AG10803 (cell line): Measurements from ENCODE around the gene FAM180B.
"Not testable (repeated sequence)": the region's sequence is repeated elsewhere in the genome, so short reads cannot be mapped to it uniquely, and the experiment has no call there.

ENCODE experiments used
- DNase-seq: peaks from one replicate; pipeline ENCODE4 v3.0.0; 2010; ENCODE audit warnings: low read depth
- H3K4me3 ChIP-seq: 2 replicates; pipeline ENCODE4 v1.5.1; 2011; ENCODE audit warnings: mild to moderate bottlenecking, low read length, control low read depth
- CTCF ChIP-seq: conservative IDR thresholded peaks from 2 replicates; pipeline ENCODE4 v1.5.1; 2011; ENCODE audit warnings: mild to moderate bottlenecking, low read length, control low read depth, inconsistent platforms

The FAM180B gene

GRCh38 chr11:47616726-47617416, 30.4 kb downstream of the FAM180B start:
- peak; percentile 85 for DNase-seq
- no peak overlapping the region for H3K4me3 ChIP-seq
- TF ChIP-seq CTCF = peak; percentile 99

- TF ChIP-seq CTCF = no peak
- H3K4me3 ChIP-seq = no peak overlapping the region
- DNase-seq = peak; percentile 65
Measured at GRCh38 chr11:47617417-47617809, 30.9 kb downstream of the FAM180B start.

GRCh38 chr11:47620836-47621378, 34.4 kb downstream of the FAM180B start:
- no peak overlapping the region for H3K4me3 ChIP-seq
- TF ChIP-seq CTCF = no peak
- DNase-seq = no peak

GRCh38 chr11:47626234-47626633, 39.8 kb downstream of the FAM180B start:
- no peak for DNase-seq
- no peak for TF ChIP-seq CTCF
- H3K4me3 ChIP-seq = no peak overlapping the region

GRCh38 chr11:47628026-47628425, 41.5 kb downstream of the FAM180B start:
- no peak for DNase-seq
- H3K4me3 ChIP-seq = no peak overlapping the region
- TF ChIP-seq CTCF = no peak

- no peak overlapping the region for H3K4me3 ChIP-seq
- no peak for TF ChIP-seq CTCF
- no peak for DNase-seq
Measured at GRCh38 chr11:47631473-47631872, 45.0 kb downstream of the FAM180B start.

- not testable (repeated sequence) for H3K4me3 ChIP-seq, DNase-seq
Measured at GRCh38 chr11:47636331-47636730, 49.9 kb downstream of the FAM180B start.
